Mesothelial cell of epicardium (in vitro differentiated cells): Measurements from ENCODE around the gene SLC43A2. TPM values are rescaled to one million over a fixed set of nuclear protein-coding genes. Genes with fewer than 3 reads are reported as not detected.

Source experiments
- DNase-seq, 2 experiments: peaks; one replicate each; pipeline ENCODE4 v3.0.0; 2021; ENCODE audit warnings: low spot score in 2 of 2; ENCODE audit not compliant: unreplicated experiment in 2 of 2
- H3K27ac Mint-ChIP-seq: 2 replicates; pipeline ENCODE4 v1.8.0; 2021; ENCODE audit warnings: mixed read lengths
- H3K27me3 Mint-ChIP-seq: 2 replicates; pipeline ENCODE4 v1.8.0; 2021; ENCODE audit warnings: low read depth, mixed read lengths
- H3K36me3 Mint-ChIP-seq: 2 replicates; pipeline ENCODE4 v1.8.0; 2021; ENCODE audit warnings: mixed read lengths
- H3K4me1 Mint-ChIP-seq: 2 replicates; pipeline ENCODE4 v1.8.0; 2021; ENCODE audit warnings: mixed read lengths
- H3K4me3 Mint-ChIP-seq: 2 replicates; pipeline ENCODE4 v1.8.0; 2021; ENCODE audit warnings: mild to moderate bottlenecking, moderate library complexity, mixed read lengths
- H3K9me3 Mint-ChIP-seq: 2 replicates; pipeline ENCODE4 v1.8.0; 2021; ENCODE audit warnings: mixed read lengths
- CTCF ChIP-seq: fragments of 200-600 bp; sonication (generic); IDR thresholded peaks from one replicate; pipeline ENCODE4 v1.5.0; 2021; ENCODE audit warnings: antibody characterized with exemption; ENCODE audit not compliant: unreplicated experiment
- total RNA-seq: library from RNA; stranded (reverse); gene quantifications from 3 replicates; pipeline ENCODE4 v1.2.1, GENCODE V29; 2021

The SLC43A2 gene
- total RNA-seq, 1 donor from 2014 or later: 12.4 TPM

GRCh38 chr17:1552932-1553331 lies 75.7 kb downstream of the SLC43A2 start:
- Mint-ChIP-seq H3K4me3 (no peak overlapping the region), H3K36me3 (peaks cover 33% of the 10 kb centered on the region), H3K4me1 (no peaks in the 10 kb centered on the region), H3K27me3 (no peaks in the 10 kb centered on the region), H3K27ac (no peak overlapping the region), H3K9me3 (no peaks in the 10 kb centered on the region)
- no peak for TF ChIP-seq CTCF
- no peak for DNase-seq

- Mint-ChIP-seq H3K9me3 (no peaks in the 10 kb centered on the region), H3K36me3 (peaks cover 33% of the 10 kb centered on the region), H3K4me3 (no peak overlapping the region), H3K4me1 (no peaks in the 10 kb centered on the region), H3K27ac (no peak overlapping the region), H3K27me3 (no peaks in the 10 kb centered on the region)
- no peak for DNase-seq
- TF ChIP-seq CTCF: no peak
Observed at GRCh38 chr17:1551741-1552140, 76.9 kb downstream of the SLC43A2 start.

- peaks cover 32% of the 10 kb centered on the region for H3K36me3 Mint-ChIP-seq
- no peak for TF ChIP-seq CTCF
- no peaks in the 10 kb centered on the region for H3K27me3 Mint-ChIP-seq
- H3K9me3 Mint-ChIP-seq: no peaks in the 10 kb centered on the region
- H3K4me1 Mint-ChIP-seq: no peaks in the 10 kb centered on the region
- no peak overlapping the region for H3K4me3 Mint-ChIP-seq
- no peak overlapping the region for H3K27ac Mint-ChIP-seq
- no peak for DNase-seq
Observed at GRCh38 chr17:1548032-1548431, 80.6 kb downstream of the SLC43A2 start.

GRCh38 chr17:1546292-1546922 lies 82.2 kb downstream of the SLC43A2 start:
- no peak for DNase-seq
- TF ChIP-seq CTCF: no peak
- Mint-ChIP-seq H3K4me1 (no peaks in the 10 kb centered on the region), H3K4me3 (no peak overlapping the region), H3K9me3 (no peaks in the 10 kb centered on the region), H3K27ac (no peak overlapping the region), H3K27me3 (no peaks in the 10 kb centered on the region), H3K36me3 (peaks cover 26% of the 10 kb centered on the region)

GRCh38 chr17:1545618-1546017 lies 83.0 kb downstream of the SLC43A2 start:
- Mint-ChIP-seq H3K9me3 (no peaks in the 10 kb centered on the region), H3K27me3 (no peaks in the 10 kb centered on the region), H3K4me1 (no peaks in the 10 kb centered on the region), H3K4me3 (no peak overlapping the region), H3K27ac (no peak overlapping the region), H3K36me3 (peaks cover 26% of the 10 kb centered on the region)
- no peak for DNase-seq
- TF ChIP-seq CTCF: no peak

- no peak for DNase-seq
- H3K4me3 Mint-ChIP-seq: no peak overlapping the region
Observed at GRCh38 chr17:1542316-1542715, 86.3 kb downstream of the SLC43A2 start.

More at GRCh38 chr17:1542316-1542715, 86.3 kb downstream of the SLC43A2 start:
- no peaks in the 10 kb centered on the region for H3K27me3 Mint-ChIP-seq
- H3K4me1 Mint-ChIP-seq: no peaks in the 10 kb centered on the region
- peaks cover 21% of the 10 kb centered on the region for H3K36me3 Mint-ChIP-seq
- H3K9me3 Mint-ChIP-seq: no peaks in the 10 kb centered on the region
- TF ChIP-seq CTCF: no peak
- H3K27ac Mint-ChIP-seq: no peak overlapping the region
